ENCODE measurements around the gene APIP.

APIP gene

DNA sequence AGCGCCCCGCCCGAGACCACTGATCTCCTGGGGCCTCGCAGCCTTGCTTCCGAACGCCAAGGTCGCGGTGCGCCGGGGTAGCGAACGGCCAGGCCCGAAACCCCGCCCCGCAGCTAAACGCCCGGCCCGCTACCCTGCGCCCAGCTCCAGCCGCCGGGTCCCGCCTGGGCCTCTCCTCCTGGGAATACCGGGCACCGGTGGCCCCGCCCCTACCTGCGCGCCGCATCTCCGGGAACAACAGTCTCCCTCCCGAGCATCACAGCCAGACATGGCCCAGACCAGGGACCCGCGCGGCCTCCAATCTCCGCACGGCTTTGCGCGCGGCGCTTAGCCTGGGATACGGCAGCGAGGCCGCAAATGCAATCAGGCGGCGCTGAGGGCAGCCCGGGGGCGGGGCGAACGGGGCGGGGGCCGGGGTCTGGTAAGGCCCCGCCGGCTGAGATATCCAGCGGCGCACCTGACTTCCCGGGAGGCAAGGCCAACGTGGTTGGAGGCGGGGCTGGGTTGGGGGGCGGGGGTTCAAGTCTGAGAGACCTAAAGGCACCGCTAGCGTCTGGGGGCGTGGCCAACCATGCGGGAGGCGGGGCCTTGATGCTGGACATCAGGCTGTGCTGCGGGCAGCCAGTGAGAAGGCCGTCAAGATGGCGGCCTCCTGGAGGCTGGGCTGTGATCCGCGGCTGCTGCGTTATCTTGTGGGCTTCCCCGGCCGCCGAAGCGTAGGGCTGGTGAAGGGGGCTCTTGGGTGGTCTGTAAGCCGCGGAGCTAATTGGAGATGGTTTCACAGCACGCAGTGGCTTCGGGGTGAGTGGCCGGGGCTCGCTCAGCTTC, at the start of gene APIP, which contains the start of gene PDHX:
APIP (minus strand) TSS at position 365 of the 828 bp plus-strand sequence; CDS start at position 270, 95 bp downstream.
PDHX (plus strand) TSS at position 604 of the 828 bp plus-strand sequence; CDS start at position 642, 38 bp downstream.
- peak within 1 kb of the TSS; percentile 99 for H3K27ac ChIP-seq (ENCODE audit: low read depth, low read length)
- no peaks in the 10 kb centered on the region for H3K9me3 ChIP-seq (ENCODE audit: control insufficient read depth, insufficient read depth, low read length)
- no peaks in the 10 kb centered on the region for H3K27me3 ChIP-seq (ENCODE audit: control insufficient read depth, insufficient read depth, low read length)
- peak within 1 kb of the TSS; percentile 96 for H3K9ac ChIP-seq (ENCODE audit: low read depth, low read length)
- peak within 1 kb of the TSS; percentile 100 for H3K4me3 ChIP-seq (ENCODE audit: low read depth, low read length)
- H3K4me1 ChIP-seq (ENCODE audit: control insufficient read depth, insufficient read depth, low read length): peaks cover 14% of the 10 kb centered on the region
- H3K36me3 ChIP-seq (ENCODE audit: control insufficient read depth, insufficient read depth, low read length): peaks cover 16% of the 10 kb centered on the region

DNA sequence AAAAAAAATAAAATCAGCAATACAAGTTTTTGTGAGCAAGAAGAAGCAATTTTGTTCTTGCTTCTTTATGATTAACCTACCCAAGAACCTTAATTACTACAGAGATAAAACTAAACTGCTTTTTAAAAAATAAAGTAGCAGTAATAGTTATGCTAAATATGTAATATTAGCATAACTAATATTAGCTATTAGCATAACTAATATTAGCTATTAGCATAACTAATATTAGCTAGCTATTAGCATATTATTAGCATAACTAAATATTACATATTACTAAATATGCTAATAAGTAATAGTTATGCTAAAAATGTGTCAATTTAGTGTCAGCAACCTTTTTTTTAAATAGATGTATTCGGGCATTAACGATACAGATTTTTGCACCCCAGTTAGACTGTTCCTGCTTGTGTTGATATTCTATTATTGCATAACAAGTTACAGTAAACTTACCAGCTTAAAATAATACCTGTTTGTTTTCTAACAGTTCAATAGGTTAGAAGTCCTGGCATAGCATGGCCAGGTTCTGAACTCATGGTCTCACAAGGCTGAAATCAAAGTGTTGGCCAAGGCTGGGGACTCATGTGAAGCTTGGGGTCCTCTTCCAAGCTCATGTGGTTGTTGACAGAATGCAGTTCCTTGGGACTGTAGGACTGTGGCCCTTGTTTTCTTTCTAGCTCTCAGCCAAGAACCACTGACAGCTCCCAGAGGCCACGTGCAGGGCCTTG, 48.6 kb upstream of the APIP start:
- H3K9ac ChIP-seq (ENCODE audit: low read depth, low read length): no peak overlapping the region
- peaks cover 8% of the 10 kb centered on the region; the same call in 1 of the 2 replicates for H3K4me1 ChIP-seq (ENCODE audit: control insufficient read depth, insufficient read depth, low read length)
- H3K27me3 ChIP-seq (ENCODE audit: control insufficient read depth, insufficient read depth, low read length): no peaks in the 10 kb centered on the region
- no peak overlapping the region for H3K27ac ChIP-seq (ENCODE audit: low read depth, low read length)
- no peaks in the 10 kb centered on the region for H3K9me3 ChIP-seq (ENCODE audit: control insufficient read depth, insufficient read depth, low read length)
- H3K4me3 ChIP-seq (ENCODE audit: low read depth, low read length): no peak overlapping the region
- H3K36me3 ChIP-seq (ENCODE audit: control insufficient read depth, insufficient read depth, low read length): peaks cover 40% of the 10 kb centered on the region

DNA sequence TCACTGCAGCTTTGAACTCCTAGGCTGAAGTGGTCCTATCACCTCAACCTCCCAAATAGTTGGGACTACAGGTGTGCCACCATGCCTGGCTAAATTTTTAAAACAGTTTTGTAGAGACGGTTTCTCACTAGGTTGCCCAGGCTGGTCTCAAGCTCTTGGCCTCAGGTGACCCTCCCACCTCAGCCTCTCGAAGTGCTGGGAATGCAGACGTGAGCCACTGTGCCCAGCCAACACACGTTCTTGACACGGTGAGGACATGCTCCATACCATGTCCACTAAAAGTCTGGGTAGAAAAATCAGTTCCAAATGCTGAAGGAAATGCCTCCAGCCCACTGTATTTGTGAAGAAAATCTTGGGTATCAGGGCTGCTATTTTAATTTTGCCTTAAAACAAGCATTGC, 47.2 kb upstream of the APIP start:
- Histone ChIP-seq H3K27me3 (ENCODE audit: control insufficient read depth, insufficient read depth, low read length) (no peaks in the 10 kb centered on the region), H3K9ac (ENCODE audit: low read depth, low read length) (no peak overlapping the region), H3K4me1 (ENCODE audit: control insufficient read depth, insufficient read depth, low read length) (peaks cover 8% of the 10 kb centered on the region; the same call in 1 of the 2 replicates), H3K9me3 (ENCODE audit: control insufficient read depth, insufficient read depth, low read length) (no peaks in the 10 kb centered on the region), H3K36me3 (ENCODE audit: control insufficient read depth, insufficient read depth, low read length) (peaks cover 42% of the 10 kb centered on the region), H3K27ac (ENCODE audit: low read depth, low read length) (no peak overlapping the region), H3K4me3 (ENCODE audit: low read depth, low read length) (no peak overlapping the region)

DNA sequence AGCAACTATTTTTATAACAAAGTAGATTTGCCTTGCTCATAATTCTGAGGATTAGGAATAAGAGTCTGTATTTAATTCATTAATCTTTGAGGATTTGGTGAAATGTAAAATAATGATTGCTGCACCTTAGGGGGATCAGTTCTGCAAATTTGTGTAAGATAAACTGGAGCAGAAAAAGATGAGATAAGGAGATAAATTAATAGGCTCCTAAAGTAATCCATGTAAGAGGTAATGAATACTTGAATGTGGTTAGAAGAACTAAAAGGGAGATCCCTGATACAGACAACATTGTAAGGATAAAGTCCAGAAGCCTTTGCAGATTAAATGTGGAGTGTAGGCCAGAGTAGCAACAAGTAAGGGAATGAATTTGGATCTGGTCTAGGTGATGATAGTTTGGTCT, 45.9 kb upstream of the APIP start:
- no peak overlapping the region for H3K4me3 ChIP-seq (ENCODE audit: low read depth, low read length)
- no peaks in the 10 kb centered on the region for H3K27me3 ChIP-seq (ENCODE audit: control insufficient read depth, insufficient read depth, low read length)
- peaks cover 39% of the 10 kb centered on the region for H3K36me3 ChIP-seq (ENCODE audit: control insufficient read depth, insufficient read depth, low read length)
- no peaks in the 10 kb centered on the region for H3K9me3 ChIP-seq (ENCODE audit: control insufficient read depth, insufficient read depth, low read length)
- H3K27ac ChIP-seq (ENCODE audit: low read depth, low read length): no peak overlapping the region
- H3K9ac ChIP-seq (ENCODE audit: low read depth, low read length): no peak overlapping the region
- peaks cover 8% of the 10 kb centered on the region; the same call in 1 of the 2 replicates for H3K4me1 ChIP-seq (ENCODE audit: control insufficient read depth, insufficient read depth, low read length)

GRCh38 chr11:34960277-34960676, 44.1 kb upstream of the APIP start:
- no peaks in the 10 kb centered on the region for H3K9me3 ChIP-seq (ENCODE audit: control insufficient read depth, insufficient read depth, low read length)
- no peak overlapping the region for H3K27ac ChIP-seq (ENCODE audit: low read depth, low read length)
- no peaks in the 10 kb centered on the region for H3K27me3 ChIP-seq (ENCODE audit: control insufficient read depth, insufficient read depth, low read length)
- H3K9ac ChIP-seq (ENCODE audit: low read depth, low read length): no peak overlapping the region
- H3K4me3 ChIP-seq (ENCODE audit: low read depth, low read length): no peak overlapping the region
- H3K36me3 ChIP-seq (ENCODE audit: control insufficient read depth, insufficient read depth, low read length): peaks cover 30% of the 10 kb centered on the region
- H3K4me1 ChIP-seq (ENCODE audit: control insufficient read depth, insufficient read depth, low read length): peaks cover 8% of the 10 kb centered on the region; the same call in 1 of the 2 replicates

DNA sequence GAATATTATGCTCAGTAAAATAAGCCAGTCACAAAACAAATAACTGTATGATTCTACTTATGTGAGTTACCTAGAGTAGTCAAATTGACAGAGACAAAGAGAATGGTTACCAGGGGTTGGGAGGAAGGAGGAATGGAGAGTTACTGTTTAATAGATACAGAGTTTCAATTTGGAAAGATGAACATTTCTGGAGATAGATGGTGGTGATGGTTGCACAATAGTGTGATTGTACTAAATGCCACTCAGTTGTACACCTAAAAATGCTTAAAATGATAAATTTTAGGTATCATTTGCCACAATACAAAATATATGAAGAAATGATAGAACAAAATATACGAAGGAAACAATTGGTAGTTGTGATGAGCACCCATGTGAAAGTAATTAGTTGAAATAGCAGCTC, 43.6 kb upstream of the APIP start:
- Histone ChIP-seq H3K4me3 (ENCODE audit: low read depth, low read length) (no peak overlapping the region), H3K27ac (ENCODE audit: low read depth, low read length) (no peak overlapping the region), H3K9me3 (ENCODE audit: control insufficient read depth, insufficient read depth, low read length) (no peaks in the 10 kb centered on the region), H3K27me3 (ENCODE audit: control insufficient read depth, insufficient read depth, low read length) (no peaks in the 10 kb centered on the region), H3K4me1 (ENCODE audit: control insufficient read depth, insufficient read depth, low read length) (peaks cover 6% of the 10 kb centered on the region; the same call in 1 of the 2 replicates), H3K9ac (ENCODE audit: low read depth, low read length) (no peak overlapping the region), H3K36me3 (ENCODE audit: control insufficient read depth, insufficient read depth, low read length) (peaks cover 30% of the 10 kb centered on the region)

- Histone ChIP-seq H3K36me3 (ENCODE audit: control insufficient read depth, insufficient read depth, low read length) (peaks cover 30% of the 10 kb centered on the region), H3K27me3 (ENCODE audit: control insufficient read depth, insufficient read depth, low read length) (no peaks in the 10 kb centered on the region), H3K27ac (ENCODE audit: low read depth, low read length) (no peak overlapping the region)
These were observed 41.4 kb upstream of the APIP start for GRCh38 chr11:34957606-34958005.

GRCh38 chr11:34957206-34957605, 41.0 kb upstream of the APIP start:
- Histone ChIP-seq H3K27me3 (ENCODE audit: control insufficient read depth, insufficient read depth, low read length) (no peaks in the 10 kb centered on the region), H3K27ac (ENCODE audit: low read depth, low read length) (no peak overlapping the region), H3K9me3 (ENCODE audit: control insufficient read depth, insufficient read depth, low read length) (no peaks in the 10 kb centered on the region), H3K9ac (ENCODE audit: low read depth, low read length) (no peak overlapping the region), H3K4me1 (ENCODE audit: control insufficient read depth, insufficient read depth, low read length) (no peaks in the 10 kb centered on the region), H3K4me3 (ENCODE audit: low read depth, low read length) (no peak overlapping the region), H3K36me3 (ENCODE audit: control insufficient read depth, insufficient read depth, low read length) (peaks cover 30% of the 10 kb centered on the region)

More at GRCh38 chr11:34957606-34958005, 41.4 kb upstream of the APIP start:
- no peaks in the 10 kb centered on the region for H3K9me3 ChIP-seq (ENCODE audit: control insufficient read depth, insufficient read depth, low read length)
- H3K4me3 ChIP-seq (ENCODE audit: low read depth, low read length): no peak overlapping the region
- H3K4me1 ChIP-seq (ENCODE audit: control insufficient read depth, insufficient read depth, low read length): no peaks in the 10 kb centered on the region
- no peak overlapping the region for H3K9ac ChIP-seq (ENCODE audit: low read depth, low read length)

DNA sequence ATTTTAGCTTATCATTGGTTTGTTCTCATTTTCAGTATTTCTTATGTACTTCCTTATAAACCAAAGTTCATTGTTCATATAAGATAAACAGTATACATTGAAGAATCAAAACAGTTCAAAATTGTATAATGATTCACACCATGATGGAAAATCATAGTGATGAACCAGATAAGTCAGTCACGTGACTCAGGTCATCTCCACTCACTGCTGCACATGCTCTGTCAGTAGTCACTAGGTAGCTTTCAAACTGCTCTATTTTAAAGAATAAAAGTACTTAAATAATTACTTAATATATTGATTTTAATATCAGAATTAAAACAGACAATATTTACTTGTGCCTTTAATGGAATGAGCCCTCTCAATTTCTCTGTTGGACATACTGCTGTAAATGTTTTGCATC, 37.8 kb upstream of the APIP start:
- Histone ChIP-seq H3K4me1 (ENCODE audit: control insufficient read depth, insufficient read depth, low read length) (no peaks in the 10 kb centered on the region), H3K27me3 (ENCODE audit: control insufficient read depth, insufficient read depth, low read length) (no peaks in the 10 kb centered on the region), H3K9ac (ENCODE audit: low read depth, low read length) (no peak overlapping the region), H3K9me3 (ENCODE audit: control insufficient read depth, insufficient read depth, low read length) (no peaks in the 10 kb centered on the region), H3K36me3 (ENCODE audit: control insufficient read depth, insufficient read depth, low read length) (peaks cover 14% of the 10 kb centered on the region), H3K27ac (ENCODE audit: low read depth, low read length) (no peak overlapping the region), H3K4me3 (ENCODE audit: low read depth, low read length) (no peak overlapping the region)

DNA sequence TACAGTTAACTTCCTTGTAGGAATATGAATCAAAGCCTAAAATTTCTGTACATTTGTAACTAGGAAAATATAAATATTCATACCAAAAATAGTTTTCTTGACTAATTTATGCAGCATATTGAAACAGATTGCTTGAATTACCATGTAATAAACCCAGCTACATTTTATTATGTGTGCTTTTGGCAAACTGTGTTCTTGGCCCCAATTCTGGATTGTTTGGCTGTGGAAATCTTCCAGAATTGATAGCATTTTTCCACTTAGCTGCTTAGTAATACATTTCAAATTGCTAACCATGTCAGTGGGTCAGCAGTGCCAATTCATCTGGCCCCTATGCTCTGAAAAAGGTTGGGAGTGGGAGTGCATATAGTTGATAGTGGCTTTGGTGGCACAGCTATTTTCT, 32.5 kb upstream of the APIP start:
- Histone ChIP-seq H3K4me3 (ENCODE audit: low read depth, low read length) (no peak overlapping the region), H3K9ac (ENCODE audit: low read depth, low read length) (no peak overlapping the region), H3K9me3 (ENCODE audit: control insufficient read depth, insufficient read depth, low read length) (no peaks in the 10 kb centered on the region), H3K4me1 (ENCODE audit: control insufficient read depth, insufficient read depth, low read length) (no peaks in the 10 kb centered on the region), H3K27ac (ENCODE audit: low read depth, low read length) (no peak overlapping the region), H3K27me3 (ENCODE audit: control insufficient read depth, insufficient read depth, low read length) (no peaks in the 10 kb centered on the region), H3K36me3 (ENCODE audit: control insufficient read depth, insufficient read depth, low read length) (peaks cover 3% of the 10 kb centered on the region; the same call in 1 of the 2 replicates)

- Histone ChIP-seq H3K27ac (ENCODE audit: low read depth, low read length) (no peak overlapping the region), H3K4me1 (ENCODE audit: control insufficient read depth, insufficient read depth, low read length) (no peaks in the 10 kb centered on the region), H3K36me3 (ENCODE audit: control insufficient read depth, insufficient read depth, low read length) (peaks cover 3% of the 10 kb centered on the region; the same call in 1 of the 2 replicates), H3K27me3 (ENCODE audit: control insufficient read depth, insufficient read depth, low read length) (no peaks in the 10 kb centered on the region), H3K9me3 (ENCODE audit: control insufficient read depth, insufficient read depth, low read length) (no peaks in the 10 kb centered on the region), H3K9ac (ENCODE audit: low read depth, low read length) (no peak overlapping the region), H3K4me3 (ENCODE audit: low read depth, low read length) (no peak overlapping the region)
These were observed 28.5 kb upstream of the APIP start for GRCh38 chr11:34944692-34945091.
